SK-N-SH (cell line): ENCODE results near the gene WDR81. TPM values are rescaled to one million over a fixed set of nuclear protein-coding genes. Genes with fewer than 3 reads are reported as not detected.

Experiments
- CTCF ChIA-PET: fragments of 300-600, 350-600 bp; formaldehyde crosslinking; extraction: SDS; loops from one replicate; lab custom pipeline; 2021; lab: Yijun Ruan, JAX
- POLR2A ChIA-PET: fragments of 350-600 bp; sonication (Branson Sonifier 250); formaldehyde crosslinking; extraction: SDS; loops from one replicate; lab custom pipeline; 2020; ENCODE audit warnings: antibody characterized with exemption, inconsistent platforms; lab: Yijun Ruan, JAX
- DNase-seq: peaks from one replicate; pipeline ENCODE4 v3.0.0; 2012
- H2AFZ ChIP-seq: fragments of 200-600 bp; sonication (generic); 2 replicates; pipeline ENCODE4 v1.8.1; 2016; ENCODE audit warnings: antibody characterized with exemption, mild to moderate bottlenecking, low read depth
- H3F3A ChIP-seq: fragments of 200-600 bp; sonication (generic); replicated peaks from 2 replicates; pipeline ENCODE3; 2016; ENCODE audit warnings: antibody characterized with exemption, mild to moderate bottlenecking; ENCODE audit not compliant: insufficient read depth
- H3K27ac ChIP-seq, 2 experiments: fragments of 200-500 bp in 1 of 2; fragments of 200-600 bp in 1 of 2; sonication (Bioruptor generic) in 1 of 2; sonication (generic), shearing (Covaris generic) in 1 of 2; 2 replicates each; pipeline versions ENCODE4 v1.5.1 to v1.6.1; 2014 to 2016; ENCODE audit warnings: low read depth in 2 of 2, inconsistent platforms in 1 of 2, low read length in 1 of 2, mild to moderate bottlenecking in 1 of 2, mixed read lengths in 1 of 2
- H3K27me3 ChIP-seq: fragments of 200-600 bp; sonication (generic), shearing (Covaris generic); 2 replicates; pipeline ENCODE4 v1.6.1; 2016; ENCODE audit warnings: mixed run types; ENCODE audit not compliant: insufficient read depth
- H3K36me3 ChIP-seq, 2 experiments: fragments of 200-500 bp in 1 of 2; fragments of 200-600 bp in 1 of 2; sonication (Bioruptor generic) in 1 of 2; sonication (generic) in 1 of 2; replicated peaks in 1 of 2; 2 replicates each; pipeline versions ENCODE3 to v1.5.1; 2014 to 2016; ENCODE audit warnings: low read length in 1 of 2, mild to moderate bottlenecking in 1 of 2; ENCODE audit not compliant: insufficient read depth in 2 of 2, control insufficient read depth in 1 of 2
- H3K4me1 ChIP-seq, 2 experiments: fragments of 200-500 bp in 1 of 2; fragments of 200-600 bp in 1 of 2; sonication (Bioruptor generic) in 1 of 2; sonication (generic), shearing (Covaris generic) in 1 of 2; 2 replicates each; pipeline versions ENCODE4 v1.5.1 to v1.6.1; 2014 to 2016; ENCODE audit warnings: low read depth in 1 of 2, low read length in 1 of 2, mixed run types in 1 of 2; ENCODE audit not compliant: insufficient read depth in 2 of 2, control insufficient read depth in 1 of 2
- H3K4me2 ChIP-seq: fragments of 200-600 bp; sonication (generic), shearing (Covaris generic); 2 replicates; pipeline ENCODE4 v1.6.1; 2017; ENCODE audit warnings: mixed run types
- H3K4me3 ChIP-seq, 2 experiments: fragments of 200-500 bp in 1 of 2; fragments of 200-600 bp in 1 of 2; sonication (Bioruptor generic) in 1 of 2; sonication (generic), shearing (Covaris generic) in 1 of 2; 2 replicates each; pipeline versions ENCODE4 v1.5.1 to v1.8.1; 2014 to 2016; ENCODE audit warnings: low read depth in 2 of 2, inconsistent platforms in 1 of 2, low read length in 1 of 2, mild to moderate bottlenecking in 1 of 2, mixed read lengths in 1 of 2, moderate library complexity in 1 of 2
- H3K79me2 ChIP-seq: fragments of 200-600 bp; sonication (generic); 2 replicates; pipeline ENCODE4 v1.8.1; 2017; ENCODE audit warnings: mild to moderate bottlenecking; ENCODE audit not compliant: insufficient read depth
- H3K9ac ChIP-seq: fragments of 200-600 bp; sonication (generic); 2 replicates; pipeline ENCODE4 v1.6.1; 2017; ENCODE audit warnings: mixed run types
- H3K9me2 ChIP-seq: fragments of 200-600 bp; sonication (generic); 2 replicates; pipeline ENCODE4 v1.6.1; 2017; ENCODE audit warnings: mixed run types
- H3K9me3 ChIP-seq: fragments of 200-600 bp; sonication (generic); 2 replicates; pipeline ENCODE4 v1.6.1; 2017; ENCODE audit warnings: mixed run types, mild to moderate bottlenecking, moderate library complexity
- H4K20me1 ChIP-seq: fragments of 200-600 bp; sonication (generic); 2 replicates; pipeline ENCODE4 v1.6.1; 2017; ENCODE audit warnings: mild to moderate bottlenecking, mixed run types; ENCODE audit not compliant: insufficient read depth
- ELF1 ChIP-seq: IDR thresholded peaks from 2 replicates; pipeline ENCODE4 v1.4.0; 2012
- EP300 ChIP-seq, 2 experiments: IDR thresholded peaks; 2 replicates each; pipeline versions ENCODE4 v1.4.0 to v1.6.1; 2012; ENCODE audit warnings: borderline replicate concordance in 1 of 2, low read depth in 1 of 2, low read length in 1 of 2
- EZH2phosphoT487 ChIP-seq: fragments of 200-600 bp; sonication (generic); IDR thresholded peaks from 2 replicates; pipeline ENCODE4 v1.6.1; 2017; ENCODE audit warnings: low read depth, mixed run types, mild to moderate bottlenecking, antibody characterized with exemption, moderate library complexity, borderline replicate concordance
- FOSL2 ChIP-seq: IDR thresholded peaks from 2 replicates; pipeline ENCODE4 v1.4.0; 2012; ENCODE audit warnings: low read depth, mild to moderate bottlenecking, moderate library complexity, borderline replicate concordance
- FOXM1 ChIP-seq: IDR thresholded peaks from 2 replicates; pipeline ENCODE4 v1.4.0; 2012; ENCODE audit warnings: low read depth, mild to moderate bottlenecking
- GABPA ChIP-seq: IDR thresholded peaks from 2 replicates; pipeline ENCODE4 v1.4.0; 2012; ENCODE audit warnings: low read depth, mild to moderate bottlenecking
- JUND ChIP-seq: IDR thresholded peaks from 2 replicates; pipeline ENCODE4 v1.4.0; 2012
- MAX ChIP-seq: IDR thresholded peaks from 2 replicates; pipeline ENCODE4 v1.4.0; 2012; ENCODE audit warnings: low read depth
- MEF2A ChIP-seq: IDR thresholded peaks from 2 replicates; pipeline ENCODE4 v1.4.0; 2012; ENCODE audit warnings: low read depth, borderline replicate concordance
- MXI1 ChIP-seq: IDR thresholded peaks from 2 replicates; pipeline ENCODE4 v1.6.1; 2012; ENCODE audit warnings: mild to moderate bottlenecking, low read depth, low read length, improper control_type of control experiment
- NFIC ChIP-seq: IDR thresholded peaks from 2 replicates; pipeline ENCODE4 v1.4.0; 2012; ENCODE audit warnings: borderline replicate concordance
- POLR2AphosphoS5 ChIP-seq: IDR thresholded peaks from 2 replicates; pipeline ENCODE4 v1.6.1; 2012; ENCODE audit warnings: low read depth, low read length
- RAD21 ChIP-seq: IDR thresholded peaks from 2 replicates; pipeline ENCODE4 v1.6.1; 2012; ENCODE audit warnings: mild to moderate bottlenecking, low read length
- RFX5 ChIP-seq: IDR thresholded peaks from 2 replicates; pipeline ENCODE4 v1.6.1; 2012; ENCODE audit warnings: mild to moderate bottlenecking, improper control_type of control experiment, low read length
- RXRA ChIP-seq: IDR thresholded peaks from 2 replicates; pipeline ENCODE4 v1.4.0; 2012; ENCODE audit warnings: low read depth, mild to moderate bottlenecking, borderline replicate concordance
- SMC3 ChIP-seq: IDR thresholded peaks from 2 replicates; pipeline ENCODE4 v1.6.1; 2012; ENCODE audit warnings: low read depth, low read length, improper control_type of control experiment
- YY1 ChIP-seq: IDR thresholded peaks from 2 replicates; pipeline ENCODE4 v1.4.0; 2012; ENCODE audit warnings: low read depth, mild to moderate bottlenecking
- WGBS: methylation state at CpG from one replicate; pipeline ENCODE4 v1.1.6; 2017; ENCODE audit warnings: low lambda C conversion rate; 5-methylcytosine and 5-hydroxymethylcytosine counted together
- polyA plus RNA-seq, 3 experiments: library from polyadenylated mRNA; depleted of rRNA; stranded (reverse); fragments of >200 nt; gene quantifications; 2 replicates each; pipeline ENCODE4 v1.2.3, GENCODE V29; 2012
- TF ChIP-seq, protein P1 (sequence below): fragments of 150-350 bp; IDR thresholded peaks from 2 replicates; pipeline ENCODE4 v1.6.1; 2016; ENCODE audit warnings: mild to moderate bottlenecking, low read depth, low read length
- TF ChIP-seq, protein P2 (sequence below): IDR thresholded peaks from 2 replicates; pipeline ENCODE4; 2012
- TF ChIP-seq, protein P3 (sequence below): fragments of 150-350 bp; IDR thresholded peaks from 2 replicates; pipeline ENCODE4 v1.6.1; 2017; ENCODE audit warnings: antibody characterized with exemption, low read length, low read depth, borderline replicate concordance

The WDR81 gene
- polyA plus RNA-seq, 1 of the 3 experiments (the other 2 are of a cell fraction): 9.3 TPM

- 92% methylated on average over 5 of the region's 17 CpGs for WGBS
- no peak overlapping the region for H3K4me3 ChIP-seq
- H3K79me2 ChIP-seq: no peaks in the 10 kb centered on the region
- peak; percentile 38 for DNase-seq
- H3K9me3 ChIP-seq: no peaks in the 10 kb centered on the region
- H3K4me2 ChIP-seq: no peak overlapping the region
- no peaks in the 10 kb centered on the region for H3K9me2 ChIP-seq
- no peaks in the 10 kb centered on the region for H3F3A ChIP-seq
- CTCF ChIA-PET: interaction anchor here (1.3 kb wide), 1 partner anchor 29 kb away, joined by 5 read pairs; no protein-coding TSS in a partner anchor
- peaks cover 0 to 14% of the 10 kb centered on the region in 2 experiments for H3K36me3 ChIP-seq
- no peaks in the 10 kb centered on the region for H3K27me3 ChIP-seq
- no peak overlapping the region for H3K27ac ChIP-seq
- H4K20me1 ChIP-seq: no peaks in the 10 kb centered on the region
- H3K4me1 ChIP-seq: no peaks in the 10 kb centered on the region; a peak in 1 of 4 replicates
- POLR2A ChIA-PET: no interaction called here
- no peak overlapping the region for H3K9ac ChIP-seq
- H2AFZ ChIP-seq: no peak overlapping the region
- TF ChIP-seq, protein P1, sequence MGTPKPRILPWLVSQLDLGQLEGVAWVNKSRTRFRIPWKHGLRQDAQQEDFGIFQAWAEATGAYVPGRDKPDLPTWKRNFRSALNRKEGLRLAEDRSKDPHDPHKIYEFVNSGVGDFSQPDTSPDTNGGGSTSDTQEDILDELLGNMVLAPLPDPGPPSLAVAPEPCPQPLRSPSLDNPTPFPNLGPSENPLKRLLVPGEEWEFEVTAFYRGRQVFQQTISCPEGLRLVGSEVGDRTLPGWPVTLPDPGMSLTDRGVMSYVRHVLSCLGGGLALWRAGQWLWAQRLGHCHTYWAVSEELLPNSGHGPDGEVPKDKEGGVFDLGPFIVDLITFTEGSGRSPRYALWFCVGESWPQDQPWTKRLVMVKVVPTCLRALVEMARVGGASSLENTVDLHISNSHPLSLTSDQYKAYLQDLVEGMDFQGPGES: no peak
- no peak for TF ChIP-seq MEF2A
- TF ChIP-seq, protein P2, sequence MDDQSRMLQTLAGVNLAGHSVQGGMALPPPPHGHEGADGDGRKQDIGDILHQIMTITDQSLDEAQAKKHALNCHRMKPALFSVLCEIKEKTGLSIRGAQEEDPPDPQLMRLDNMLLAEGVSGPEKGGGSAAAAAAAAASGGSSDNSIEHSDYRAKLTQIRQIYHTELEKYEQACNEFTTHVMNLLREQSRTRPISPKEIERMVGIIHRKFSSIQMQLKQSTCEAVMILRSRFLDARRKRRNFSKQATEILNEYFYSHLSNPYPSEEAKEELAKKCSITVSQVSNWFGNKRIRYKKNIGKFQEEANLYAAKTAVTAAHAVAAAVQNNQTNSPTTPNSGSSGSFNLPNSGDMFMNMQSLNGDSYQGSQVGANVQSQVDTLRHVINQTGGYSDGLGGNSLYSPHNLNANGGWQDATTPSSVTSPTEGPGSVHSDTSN: no peak
These were observed 11.4 kb downstream of the WDR81 start for GRCh38 chr17:1735834-1736347.

- Histone ChIP-seq H3K27me3 (no peaks in the 10 kb centered on the region), H3K9me3 (no peaks in the 10 kb centered on the region), H3K27ac (no peak overlapping the region), H2AFZ (no peak overlapping the region), H3K4me1 (no peaks in the 10 kb centered on the region; a peak in 1 of 4 replicates), H3F3A (no peaks in the 10 kb centered on the region), H4K20me1 (no peaks in the 10 kb centered on the region), H3K4me2 (no peak overlapping the region), H3K9me2 (no peaks in the 10 kb centered on the region), H3K9ac (no peak overlapping the region), H3K79me2 (no peaks in the 10 kb centered on the region), H3K4me3 (no peak overlapping the region), H3K36me3 (peaks cover 0 to 13% of the 10 kb centered on the region in 2 experiments)
- peak; percentile 43 for DNase-seq
- ChIA-PET CTCF (interaction anchor here (1.2 to 1.6 kb wide), 4 partner anchors 15 to 47 kb away, joined by 3 to 5 read pairs (median 4); no protein-coding TSS in a partner anchor), POLR2A (interaction anchor here (1.7 kb wide), 1 partner anchor 20 kb away, joined by 5 read pairs; no protein-coding TSS in a partner anchor)
- TF ChIP-seq ELF1 (no peak), EZH2phosphoT487 (no peak), MAX (no peak), RXRA (no peak), JUND (no peak), RFX5 (no peak), EP300 (IDR thresholded peaks at IDR 0.05; ENCODE audit: borderline replicate concordance in 1 of 2, low read depth in 1 of 2, low read length in 1 of 2) (no peak), FOXM1 (no peak), POLR2AphosphoS5 (no peak), MXI1 (no peak), GABPA (no peak), YY1 (no peak), SMC3 (no peak), FOSL2 (no peak), NFIC (no peak), RAD21 (no peak)
- TF ChIP-seq, protein P2: no peak
- TF ChIP-seq, protein P3, sequence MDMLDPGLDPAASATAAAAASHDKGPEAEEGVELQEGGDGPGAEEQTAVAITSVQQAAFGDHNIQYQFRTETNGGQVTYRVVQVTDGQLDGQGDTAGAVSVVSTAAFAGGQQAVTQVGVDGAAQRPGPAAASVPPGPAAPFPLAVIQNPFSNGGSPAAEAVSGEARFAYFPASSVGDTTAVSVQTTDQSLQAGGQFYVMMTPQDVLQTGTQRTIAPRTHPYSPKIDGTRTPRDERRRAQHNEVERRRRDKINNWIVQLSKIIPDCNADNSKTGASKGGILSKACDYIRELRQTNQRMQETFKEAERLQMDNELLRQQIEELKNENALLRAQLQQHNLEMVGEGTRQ: no peak
- WGBS: 78% methylated on average over 20 of the region's 25 CpGs
These were observed 12.1 kb downstream of the WDR81 start for GRCh38 chr17:1736348-1737281.
